Measurements from ENCODE around the gene IKZF4. TPM values are rescaled to one million over a fixed set of nuclear protein-coding genes. Genes with fewer than 3 reads are reported as not detected.
"Not testable (repeated sequence)": the region's sequence is repeated elsewhere in the genome, so short reads cannot be mapped to it uniquely, and the experiment has no call there.

IKZF4 gene
- polyA plus RNA-seq, 3 donors, result 1.5 to 4.9 (median 4.8) TPM

DNA sequence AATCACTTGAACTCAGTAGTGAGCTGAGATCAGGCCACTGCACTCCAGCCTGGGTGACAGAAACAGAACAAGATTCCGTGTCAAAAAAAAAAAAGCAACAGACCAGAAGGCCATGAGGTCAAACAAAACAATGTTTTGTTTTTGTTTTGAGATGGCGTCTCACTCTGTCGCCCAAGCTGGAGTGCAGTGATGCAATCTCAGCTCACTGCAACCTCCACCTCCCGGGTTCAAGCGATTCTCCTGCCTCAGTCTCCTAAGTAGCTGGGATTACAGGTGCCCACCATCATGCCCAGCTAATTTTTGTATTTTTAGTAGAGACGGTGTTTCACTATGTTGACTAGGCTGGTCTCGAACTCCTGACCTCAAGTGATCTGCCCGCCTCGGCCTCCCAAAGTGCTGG lies 57.1 kb downstream of the IKZF4 start:
- 90 to 95% (median 94%) methylated on average over 9 of the region's 9 CpGs for WGBS, 3 donors
- H3K27ac ChIP-seq (ENCODE audit: low read depth, low read length), result not testable (repeated sequence)

DNA sequence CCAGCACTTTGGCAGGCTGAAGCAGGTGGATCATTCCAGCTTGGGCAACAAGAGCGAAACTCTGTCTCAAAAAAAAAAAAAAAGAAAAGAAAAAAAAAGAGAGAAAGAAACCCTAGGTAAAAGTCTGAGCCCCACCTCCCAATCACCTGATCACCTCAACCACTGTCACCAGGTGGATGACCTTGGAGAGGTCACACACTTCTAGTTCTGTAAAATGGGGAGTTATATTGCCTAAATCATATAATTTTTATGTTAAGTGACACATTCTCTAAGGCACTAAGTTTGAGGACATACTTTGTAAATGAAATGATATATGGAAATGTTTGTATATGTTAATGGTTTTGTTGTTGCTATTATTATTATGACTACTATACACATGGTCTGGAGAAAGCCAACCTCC lies 57.6 kb downstream of the IKZF4 start:
- WGBS, 3 donors, result 93 to 100% (median 100%) methylated on average over 1 of the region's 1 CpG
- H3K27ac ChIP-seq (ENCODE audit: low read depth, low read length), result no peak overlapping the region

DNA sequence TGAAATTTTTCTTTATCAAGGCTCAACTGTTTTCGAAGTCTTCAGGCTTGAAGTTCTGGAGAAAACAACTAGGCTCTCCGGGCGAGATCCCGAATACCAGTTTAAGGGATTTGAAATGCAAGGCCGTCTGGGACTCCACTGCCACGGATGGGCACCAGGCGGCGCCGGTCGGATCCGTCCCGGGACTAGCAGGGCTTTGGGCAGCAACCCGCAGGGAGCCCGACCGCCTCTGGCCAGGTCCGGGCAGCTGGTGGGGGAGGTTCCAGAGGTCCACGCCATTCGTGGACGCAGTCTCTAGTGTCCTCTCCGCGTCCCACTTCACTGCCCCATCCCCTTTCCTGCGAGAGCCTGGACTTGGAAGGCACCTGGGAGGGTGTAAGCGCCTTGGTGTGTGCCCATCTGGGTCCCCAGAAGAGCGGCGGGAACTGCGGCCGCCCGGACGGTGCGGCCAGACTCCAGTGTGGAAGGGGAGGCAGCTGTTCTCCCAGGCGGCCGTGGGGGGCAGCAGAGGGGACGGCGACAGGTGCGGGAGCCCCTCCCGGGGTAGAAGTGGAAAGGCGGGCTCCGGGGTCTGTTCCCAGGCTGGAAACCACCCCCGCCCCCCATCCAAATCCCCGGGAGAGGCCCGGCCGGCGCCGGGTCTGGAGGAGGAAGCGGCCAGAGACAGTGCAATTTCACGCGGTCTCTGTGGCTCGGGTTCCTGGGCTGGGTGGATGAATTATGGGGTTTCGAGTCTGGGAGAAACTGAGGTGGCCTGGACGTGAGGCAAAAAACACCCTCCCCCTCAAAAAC lies 58.3 kb downstream of the IKZF4 start:
- WGBS, 3 donors, result 2 to 3% (median 3%) methylated on average over 50 of the region's 50 CpGs
- H3K27ac ChIP-seq (ENCODE audit: low read depth, low read length), result no peak overlapping the region

DNA sequence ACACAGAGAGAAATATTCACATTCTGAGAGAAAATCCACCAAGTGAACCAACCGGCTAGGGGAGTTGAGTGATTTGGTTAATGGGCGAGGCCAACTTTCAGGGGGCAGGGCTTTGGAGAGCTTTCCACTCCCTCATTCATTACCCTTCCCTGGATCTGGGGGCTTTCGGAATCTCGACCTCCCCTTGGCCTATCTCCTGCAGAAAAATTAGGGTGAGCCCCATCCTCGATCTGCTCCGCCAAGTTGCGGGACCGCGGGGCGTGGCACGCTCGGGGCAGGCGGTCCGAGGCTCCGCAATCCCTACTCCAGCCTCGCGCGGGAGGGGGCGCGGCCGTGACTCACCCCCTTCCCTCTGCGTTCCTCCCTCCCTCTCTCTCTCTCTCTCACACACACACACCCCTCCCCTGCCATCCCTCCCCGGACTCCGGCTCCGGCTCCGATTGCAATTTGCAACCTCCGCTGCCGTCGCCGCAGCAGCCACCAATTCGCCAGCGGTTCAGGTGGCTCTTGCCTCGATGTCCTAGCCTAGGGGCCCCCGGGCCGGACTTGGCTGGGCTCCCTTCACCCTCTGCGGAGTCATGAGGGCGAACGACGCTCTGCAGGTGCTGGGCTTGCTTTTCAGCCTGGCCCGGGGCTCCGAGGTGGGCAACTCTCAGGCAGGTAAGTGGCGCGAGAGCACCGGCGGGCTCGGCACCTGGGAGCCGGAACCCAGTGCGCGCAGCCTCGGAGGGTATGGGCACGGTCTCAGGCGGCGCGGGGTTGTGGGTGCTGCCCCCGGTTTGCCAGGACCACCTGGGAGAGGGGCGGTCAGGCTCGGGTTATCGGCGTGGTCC lies 59.1 kb downstream of the IKZF4 start, which contains the start of gene ERBB3:
ERBB3 (plus strand) TSS at position 443 of the 833 bp plus-strand sequence; CDS start at position 579, 136 bp downstream.
- WGBS, 3 donors, result 1 to 2% (median 1%) methylated on average over 50 to 59 of the region's 59 CpGs
- H3K27ac ChIP-seq (ENCODE audit: low read depth, low read length), result no peak within 1 kb of the TSS

DNA sequence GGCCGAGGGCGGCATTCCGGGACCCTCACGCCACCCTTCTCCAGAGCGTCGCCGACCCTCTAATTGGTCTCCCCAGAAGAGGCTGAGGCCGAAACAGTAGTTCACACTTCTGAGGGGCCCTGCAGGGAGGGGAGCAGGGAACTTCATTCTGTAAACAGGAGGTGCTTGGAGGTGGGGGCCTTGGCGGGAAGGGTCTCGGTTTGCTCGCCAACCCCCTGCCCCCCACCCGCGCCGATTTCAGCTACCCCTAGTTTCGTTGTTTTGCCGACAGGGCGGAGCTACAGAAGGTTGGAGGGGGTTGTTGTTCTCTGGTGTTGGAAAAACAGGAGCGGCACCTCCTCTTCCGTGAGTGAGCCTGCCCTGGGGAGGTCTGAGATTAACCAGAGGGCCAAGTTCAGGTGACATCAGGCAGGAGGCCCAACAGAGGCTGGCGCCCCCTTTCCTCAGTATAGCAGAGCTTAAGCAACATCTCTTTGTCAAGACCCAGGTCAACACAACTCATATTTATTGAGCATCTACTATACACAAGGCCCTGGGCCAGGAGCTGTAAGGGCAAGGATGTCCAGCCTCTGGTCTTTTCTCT lies 59.8 kb downstream of the IKZF4 start:
- 11 to 32% (median 29%) methylated on average over 20 of the region's 20 CpGs for WGBS, 3 donors
- H3K27ac ChIP-seq (ENCODE audit: low read depth, low read length), result no peak overlapping the region

DNA sequence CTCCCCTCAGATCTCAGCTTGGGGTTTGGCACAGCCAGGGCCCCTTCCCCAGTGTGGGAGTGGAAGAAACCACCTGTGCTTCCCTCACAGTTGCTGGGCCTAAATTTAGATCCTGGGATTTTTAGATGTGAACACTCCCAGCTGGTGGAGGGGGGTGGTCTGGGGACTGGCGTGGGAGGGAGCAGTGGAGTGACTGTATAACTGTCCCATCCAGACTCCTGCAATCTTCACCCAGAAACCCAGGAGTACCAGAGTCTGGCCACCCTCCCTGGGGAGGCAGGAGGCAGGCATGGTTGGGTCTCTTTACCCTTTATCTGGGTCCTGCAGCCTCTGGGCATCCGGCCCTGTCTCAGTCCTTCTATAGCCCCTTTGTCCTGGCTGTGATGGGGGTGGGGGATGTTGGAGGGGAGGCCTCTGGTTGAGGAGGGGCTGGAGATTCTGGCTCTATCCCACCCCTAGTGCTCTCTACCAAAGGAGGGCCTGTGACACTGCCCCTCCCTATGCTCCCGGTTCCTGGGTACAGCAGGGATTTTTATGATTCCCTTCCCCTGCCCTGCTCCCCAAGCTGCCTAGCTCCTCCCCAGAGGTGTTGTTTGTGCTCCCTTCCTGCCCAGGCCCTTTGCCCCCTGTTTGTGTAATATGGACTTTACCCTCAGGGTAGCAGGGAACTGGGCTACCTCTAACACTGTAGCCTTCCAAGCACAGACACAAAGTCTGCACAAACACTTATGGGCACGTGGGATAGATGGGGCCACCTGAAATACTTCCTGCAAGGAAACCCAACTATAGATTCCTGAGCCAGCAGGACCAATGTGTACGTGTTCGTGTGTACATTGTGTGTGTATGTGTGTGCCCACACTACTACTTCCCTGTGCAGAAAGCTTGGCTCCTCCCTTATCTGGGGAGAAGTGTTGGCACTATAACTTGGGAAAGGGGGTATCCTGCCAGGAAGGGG lies 60.8 kb downstream of the IKZF4 start:
- WGBS, 3 donors, result 26 to 70% (median 68%) methylated on average over 6 of the region's 6 CpGs
- H3K27ac ChIP-seq (ENCODE audit: low read depth, low read length), result no peak overlapping the region

DNA sequence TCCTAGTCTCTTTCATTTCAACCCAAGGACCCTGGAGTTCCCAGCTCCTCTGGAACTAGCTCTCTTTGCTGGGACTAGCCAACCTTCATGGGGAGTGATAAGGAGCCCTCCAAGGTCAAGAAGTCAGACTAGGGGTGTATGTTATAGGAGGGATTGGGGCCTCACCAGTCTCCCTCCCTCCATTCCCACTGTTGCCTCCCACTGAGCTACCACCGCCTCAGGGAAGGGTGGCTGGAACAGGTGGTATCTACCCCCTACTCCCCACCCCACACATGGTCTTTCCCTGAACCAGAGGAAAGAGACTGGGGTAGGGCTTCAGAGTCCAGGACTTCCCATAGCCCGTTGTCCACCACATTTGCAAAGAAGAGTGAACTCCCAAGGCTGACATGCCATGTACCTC lies 61.5 kb downstream of the IKZF4 start:
- WGBS, 3 donors, result 36 to 85% (median 77%) methylated on average over 2 of the region's 2 CpGs
- no peak overlapping the region for H3K27ac ChIP-seq (ENCODE audit: low read depth, low read length)

DNA sequence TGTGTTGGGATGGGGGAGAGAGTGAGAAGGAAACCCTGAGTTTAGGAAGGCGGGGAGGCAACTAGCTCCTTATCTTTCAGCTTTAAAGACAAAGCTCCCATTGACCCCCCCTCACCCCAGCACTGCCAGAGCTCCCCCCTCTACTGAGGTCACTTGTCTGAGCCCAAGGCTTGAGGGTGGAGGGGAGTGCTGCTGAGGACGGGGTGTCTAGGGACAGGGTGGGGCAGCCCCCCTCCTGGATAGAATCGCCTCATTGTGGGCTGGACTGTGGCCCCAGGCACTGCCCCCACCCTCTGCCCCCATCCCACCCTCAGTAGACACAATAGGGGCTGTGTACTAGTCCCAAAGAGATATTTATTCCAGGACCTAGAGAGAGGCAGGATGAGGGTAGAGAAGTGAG lies 62.1 kb downstream of the IKZF4 start:
- 38 to 64% (median 40%) methylated on average over 3 of the region's 3 CpGs for WGBS, 3 donors
- no peak overlapping the region for H3K27ac ChIP-seq (ENCODE audit: low read depth, low read length)

DNA sequence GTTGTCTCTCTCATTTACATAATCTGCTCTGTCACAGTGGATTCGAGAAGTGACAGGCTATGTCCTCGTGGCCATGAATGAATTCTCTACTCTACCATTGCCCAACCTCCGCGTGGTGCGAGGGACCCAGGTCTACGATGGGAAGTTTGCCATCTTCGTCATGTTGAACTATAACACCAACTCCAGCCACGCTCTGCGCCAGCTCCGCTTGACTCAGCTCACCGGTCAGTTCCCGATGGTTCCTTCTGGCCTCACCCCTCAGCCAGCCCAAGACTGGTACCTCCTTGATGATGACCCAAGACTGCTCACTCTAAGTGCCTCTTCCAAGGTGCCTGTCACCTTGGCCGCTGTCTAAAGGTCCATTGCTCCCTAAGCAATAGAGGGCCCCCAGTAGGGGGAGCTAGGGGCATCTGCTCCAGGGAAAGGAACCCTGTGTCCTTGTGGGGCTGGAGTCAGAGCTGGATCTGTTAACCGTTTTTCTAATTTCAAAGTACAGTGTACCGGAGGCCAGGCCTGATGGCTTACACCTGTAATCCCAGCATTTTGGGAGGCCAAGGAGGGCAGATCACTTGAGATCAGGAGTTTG lies 64.2 kb downstream of the IKZF4 start:
- whole genome bisulfite sequencing, 3 donors, result 73 to 89% (median 87%) methylated on average over 15 of the region's 15 CpGs
- no peak overlapping the region for H3K27ac ChIP-seq (ENCODE audit: low read depth, low read length)

DNA sequence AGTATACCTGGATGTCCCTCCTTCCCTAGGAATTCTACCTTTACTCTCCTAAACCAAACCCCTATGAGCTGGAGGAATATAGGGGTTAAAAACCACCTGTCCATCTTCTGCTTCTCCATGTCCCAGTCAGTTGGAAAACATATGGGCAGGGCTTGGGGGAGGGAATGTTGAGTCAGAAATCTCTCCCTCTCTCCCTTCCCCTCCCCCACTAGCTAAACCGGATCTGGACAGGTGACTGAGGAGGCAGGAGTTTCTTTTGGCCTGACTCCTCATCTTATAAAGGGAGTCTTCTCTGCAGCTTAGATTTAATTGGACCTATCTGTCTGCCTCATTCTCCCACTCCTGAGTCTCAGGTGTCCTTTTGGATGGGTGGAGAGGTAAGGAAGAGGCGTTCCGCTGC lies 65.3 kb downstream of the IKZF4 start:
- 75 to 90% (median 83%) methylated on average over 3 of the region's 3 CpGs for WGBS, 3 donors
- no peak overlapping the region for H3K27ac ChIP-seq (ENCODE audit: low read depth, low read length)

DNA sequence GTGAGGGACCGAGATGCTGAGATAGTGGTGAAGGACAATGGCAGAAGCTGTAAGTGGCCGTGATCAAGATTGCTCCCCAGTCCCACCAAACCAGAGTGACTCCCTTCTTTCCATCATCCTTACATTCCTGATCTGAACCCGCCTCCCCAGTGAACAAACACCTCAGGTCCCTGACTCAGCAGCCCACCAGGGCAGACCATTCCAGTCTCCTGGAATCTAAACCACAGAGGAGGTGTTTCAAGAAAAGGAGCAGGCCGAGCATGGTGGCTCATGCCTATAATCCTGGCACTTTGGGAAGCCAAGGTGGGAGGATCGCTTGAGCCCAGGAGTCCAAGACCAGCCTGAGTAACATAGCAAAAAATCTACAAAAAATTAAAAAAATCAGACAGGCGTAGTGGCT lies 65.8 kb downstream of the IKZF4 start:
- 70 to 84% (median 83%) methylated on average over 6 of the region's 6 CpGs for WGBS, 3 donors
- H3K27ac ChIP-seq (ENCODE audit: low read depth, low read length), result no peak overlapping the region

DNA sequence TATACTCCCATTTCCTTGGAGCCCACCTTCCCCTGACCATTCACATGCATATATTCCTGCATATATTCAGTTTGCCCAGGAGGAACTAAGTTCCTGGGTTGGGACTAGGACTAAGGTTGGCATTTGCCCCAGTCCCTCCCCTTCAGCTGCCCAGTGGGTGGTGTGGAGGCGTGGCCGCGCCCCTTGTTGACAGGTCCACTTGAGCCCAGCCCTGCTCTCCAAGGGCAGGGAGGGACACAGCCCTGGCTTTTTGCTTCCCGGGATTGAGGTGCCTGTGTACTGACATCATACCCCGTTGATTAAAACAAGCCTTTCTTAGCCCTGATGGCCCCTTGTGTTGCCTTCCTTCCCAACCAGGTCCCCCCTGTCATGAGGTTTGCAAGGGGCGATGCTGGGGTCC lies 66.4 kb downstream of the IKZF4 start:
- H3K27ac ChIP-seq (ENCODE audit: low read depth, low read length), result no peak overlapping the region
- 44 to 80% (median 75%) methylated on average over 6 of the region's 6 CpGs for WGBS, 3 donors

Other genes with a start within 250 kb of the IKZF4 start
- gene SARNP, start 203.3 kb upstream of the IKZF4 start, polyA plus RNA-seq, result 10 to 100 TPM; 40.8 to 85.6 (median 65.7) TPM
- gene ORMDL2, start 203.0 kb upstream of the IKZF4 start, polyA plus RNA-seq, result 10 to 100 TPM; 18.8 to 63.0 (median 27.2) TPM
- gene DNAJC14, start 191.5 kb upstream of the IKZF4 start, polyA plus RNA-seq, result 10 to 100 TPM; 10.6 to 17.5 (median 15.2) TPM
- gene MMP19, start 178.1 kb upstream of the IKZF4 start, polyA plus RNA-seq, result 100 to 1,000 TPM in 1 of 3 donors, 10 to 100 TPM in 1, 1 to 10 TPM in 1; 4.4 to 100 (median 39.6) TPM
- gene PYM1, start 93.1 kb upstream of the IKZF4 start, polyA plus RNA-seq, result 10 to 100 TPM; 16.8 to 33.6 (median 26.2) TPM
- 10 to 100 TPM; 16.9 to 21.4 (median 17.4) TPM for gene DGKA, start 89.9 kb upstream of the IKZF4 start, polyA plus RNA-seq
- 1 to 10 TPM in 2 of 3 donors, under 1 TPM in 1; 0.42 to 2.9 (median 1.7) TPM for gene PMEL, start 55.0 kb upstream of the IKZF4 start, polyA plus RNA-seq
- 10 to 100 TPM in 2 of 3 donors, 1 to 10 TPM in 1; 9.2 to 20.8 (median 16.8) TPM for gene CDK2, start 54.2 kb upstream of the IKZF4 start, polyA plus RNA-seq
- 10 to 100 TPM; 28.5 to 66.8 (median 47.4) TPM for gene RAB5B, start 47.0 kb upstream of the IKZF4 start, polyA plus RNA-seq
- gene SUOX, start 23.8 kb upstream of the IKZF4 start, polyA plus RNA-seq, result 10 to 100 TPM in 2 of 3 donors, 1 to 10 TPM in 1; 10.0 to 27.8 (median 15.7) TPM
- 1,000 to 10,000 TPM; 1,111 to 1,459 (median 1,152) TPM for gene RPS26, start 20.9 kb downstream of the IKZF4 start, polyA plus RNA-seq
- 10 to 100 TPM in 1 of 3 donors, 1 to 10 TPM in 2; 2.0 to 28.8 (median 4.5) TPM for gene ERBB3, start 59.1 kb downstream of the IKZF4 start, polyA plus RNA-seq
- gene PA2G4, start 83.5 kb downstream of the IKZF4 start, polyA plus RNA-seq, result 100 to 1,000 TPM in 1 of 3 donors, 10 to 100 TPM in 2; 75.9 to 138 (median 83.2) TPM
- 1,000 to 10,000 TPM; 6,348 to 7,135 (median 6,380) TPM for gene RPL41, start 95.6 kb downstream of the IKZF4 start, polyA plus RNA-seq
- gene ZC3H10, start 97.2 kb downstream of the IKZF4 start, polyA plus RNA-seq, result 1 to 10 TPM; 1.6 to 2.4 (median 1.9) TPM
- 100 to 1,000 TPM in 1 of 3 donors, 10 to 100 TPM in 2; 61.4 to 304 (median 94.5) TPM for gene ESYT1, start 107.2 kb downstream of the IKZF4 start, polyA plus RNA-seq
- gene MYL6B, start 131.5 kb downstream of the IKZF4 start, polyA plus RNA-seq, result 10 to 100 TPM; 15.5 to 88.5 (median 48.0) TPM
- 1,000 to 10,000 TPM; 1,303 to 4,064 (median 3,695) TPM for gene MYL6, start 137.3 kb downstream of the IKZF4 start, polyA plus RNA-seq
- 10 to 100 TPM; 21.4 to 53.8 (median 48.7) TPM for gene SMARCC2, start 168.4 kb downstream of the IKZF4 start, polyA plus RNA-seq
- gene RNF41, start 200.9 kb downstream of the IKZF4 start, polyA plus RNA-seq, result 10 to 100 TPM; 15.3 to 51.7 (median 26.7) TPM
- 10 to 100 TPM; 20.9 to 22.3 (median 21.3) TPM for gene NABP2, start 203.3 kb downstream of the IKZF4 start, polyA plus RNA-seq
- gene SLC39A5, start 209.0 kb downstream of the IKZF4 start, polyA plus RNA-seq, result 100 to 1,000 TPM in 1 of 3 donors, 1 to 10 TPM in 1, under 1 TPM in 1; 0.31 to 209 (median 1.0) TPM
- 1 to 10 TPM; 5.6 to 9.9 (median 9.7) TPM for gene ANKRD52, start 237.3 kb downstream of the IKZF4 start, polyA plus RNA-seq
- gene COQ10A, start 245.9 kb downstream of the IKZF4 start, polyA plus RNA-seq, result 10 to 100 TPM in 2 of 3 donors, 1 to 10 TPM in 1; 8.5 to 11.6 (median 11.1) TPM